Measurements from ENCODE around the gene LGALS13. TPM values are rescaled to one million over a fixed set of nuclear protein-coding genes. Genes with fewer than 3 reads are reported as not detected.

The LGALS13 gene
- total RNA-seq, 1 donor from 2014 or later: not detected

DNA sequence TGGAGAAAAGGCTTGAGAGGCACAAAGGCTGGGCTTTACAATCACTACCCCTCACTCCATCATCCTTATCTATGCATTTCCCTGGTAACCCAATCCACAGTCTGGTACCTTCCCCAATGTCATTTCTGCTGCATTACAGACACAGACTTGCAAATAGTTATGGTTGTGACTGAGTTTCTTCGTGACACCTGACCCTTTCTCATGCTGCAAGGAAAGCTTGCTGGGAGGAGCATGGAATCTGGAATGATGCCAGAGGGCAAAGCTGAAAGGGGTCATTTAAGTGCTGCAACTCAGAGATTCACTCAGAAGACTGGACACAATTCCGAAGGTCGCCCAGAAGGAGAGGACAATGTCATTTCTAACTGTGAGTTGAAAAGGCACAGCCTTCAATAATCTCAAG is 53.3 kb downstream of the LGALS13 start, which contains the start of gene LGALS16:
TSS of gene LGALS16 (plus strand) at position 301 of the 400 bp plus-strand sequence. CDS start at position 350, 49 bp downstream.
- Histone ChIP-seq H3K27me3 (ENCODE audit: low read depth) (peaks cover under 1% of the 10 kb centered on the region), H3K4me3 (no peak within 1 kb of the TSS), H3K4me1 (no peaks in the 10 kb centered on the region), H3K36me3 (no peaks in the 10 kb centered on the region), H3K27ac (no peak within 1 kb of the TSS), H3K9me3 (no peaks in the 10 kb centered on the region)
- ATAC-seq (no peak), DNase-seq (no peak)
- intact Hi-C loops (cut with DNase I): no loop called here
- TF ChIP-seq CTCF (IDR thresholded peaks at IDR 0.05): no peak

Other genes starting within 250 kb of the LGALS13 start
- 33.7 TPM for gene PAF1, start 211.4 kb upstream of the LGALS13 start, total RNA-seq
- gene MED29, start 211.1 kb upstream of the LGALS13 start, total RNA-seq: 33.1 TPM
- 208 TPM for gene ZFP36, start 195.7 kb upstream of the LGALS13 start, total RNA-seq
- 24.7 TPM for gene PLEKHG2, start 189.9 kb upstream of the LGALS13 start, total RNA-seq
- gene RPS16, start 166.6 kb upstream of the LGALS13 start, total RNA-seq: 1,586 TPM
- gene SUPT5H, start 156.9 kb upstream of the LGALS13 start, total RNA-seq: 108 TPM
- 44.0 TPM for gene TIMM50, start 121.7 kb upstream of the LGALS13 start, total RNA-seq
- not detected for gene DLL3, start 103.6 kb upstream of the LGALS13 start, total RNA-seq
- not detected for gene SELENOV, start 87.4 kb upstream of the LGALS13 start, total RNA-seq
- 3.7 TPM for gene EID2B, start 69.7 kb upstream of the LGALS13 start, total RNA-seq
- gene EID2, start 62.4 kb upstream of the LGALS13 start, total RNA-seq: 12.8 TPM
- gene LGALS16, start 53.4 kb downstream of the LGALS13 start, total RNA-seq: not detected
- gene LGALS14, start 102.0 kb downstream of the LGALS13 start, total RNA-seq: not detected
- not detected for gene CLC, start 135.5 kb downstream of the LGALS13 start, total RNA-seq
- not detected for gene LEUTX, start 176.3 kb downstream of the LGALS13 start, total RNA-seq
- 28.4 TPM for gene DYRK1B, start 231.6 kb downstream of the LGALS13 start, total RNA-seq
- gene FBL, start 243.9 kb downstream of the LGALS13 start, total RNA-seq: 117 TPM

All from lower lobe of right lung (tissue), 2 donors.